AG04450 (cell line): ENCODE results near the gene GABBR2. TPM values are rescaled to one million over a fixed set of nuclear protein-coding genes. Genes with fewer than 3 reads are reported as not detected.

Experiments used
- CTCF ChIA-PET: fragments of 300-600, 350-600 bp; formaldehyde crosslinking; extraction: SDS; loops from one replicate; lab custom pipeline; 2022; ENCODE audit warnings: antibody characterized with exemption, inconsistent platforms; lab: Charles Lee
- POLR2A ChIA-PET: fragments of 350-600 bp; formaldehyde crosslinking; extraction: SDS; loops from one replicate; lab custom pipeline; 2021; ENCODE audit warnings: antibody characterized with exemption, inconsistent platforms; lab: Yijun Ruan, JAX
- DNase-seq: peaks from one replicate; pipeline ENCODE4 v3.0.0-alpha.2; 2011; ENCODE audit warnings: low read depth, low spot score
- H3K27ac ChIP-seq: one replicate; pipeline ENCODE4 v1.5.1; 2012; ENCODE audit warnings: low read depth, low read length, control low read depth
- H3K27me3 ChIP-seq: one replicate; pipeline ENCODE4 v1.6.0; 2012; ENCODE audit warnings: low read length; ENCODE audit not compliant: control insufficient read depth, insufficient read depth
- H3K4me3 ChIP-seq: 2 replicates; pipeline ENCODE4 v1.5.1; 2011; ENCODE audit warnings: mild to moderate bottlenecking, low read depth, low read length, control low read depth
- H3K9me3 ChIP-seq: 2 replicates; pipeline ENCODE4 v1.5.1; 2012; ENCODE audit warnings: low read length; ENCODE audit not compliant: control insufficient read depth, insufficient read depth
- CTCF ChIP-seq: IDR thresholded peaks from 2 replicates; pipeline ENCODE4 v1.5.1; 2011; ENCODE audit warnings: low read depth, low read length, control low read depth, inconsistent platforms
- polyA plus RNA-seq: library from polyadenylated mRNA; depleted of rRNA; stranded (reverse); fragments of >200 nt; gene quantifications from 2 replicates; pipeline ENCODE4 v1.2.3, GENCODE V29; 2011

GABBR2 gene
- polyA plus RNA-seq, 1 experiment = 2.4 TPM

- H3K9me3 ChIP-seq = no peaks in the 10 kb centered on the region
- POLR2A ChIA-PET = no interaction called here
- DNase-seq = no peak
- no peak overlapping the region for H3K27ac ChIP-seq
- CTCF ChIA-PET = interaction anchor here (1.4 kb wide), 1 partner anchor 418 kb away, joined by 5 read pairs; no protein-coding TSS in a partner anchor
- no peak for TF ChIP-seq CTCF
- H3K4me3 ChIP-seq = no peak overlapping the region
- H3K27me3 ChIP-seq = no peaks in the 10 kb centered on the region
Measured at GRCh38 chr9:98357921-98358535, 350.7 kb downstream of the GABBR2 start.

GRCh38 chr9:98356953-98357690, 351.6 kb downstream of the GABBR2 start:
- Histone ChIP-seq H3K27ac (peak overlapping the region; percentile 12), H3K4me3 (no peak overlapping the region), H3K27me3 (no peaks in the 10 kb centered on the region), H3K9me3 (no peaks in the 10 kb centered on the region; the same call in 1 of the 2 replicates)
- peak; percentile 16 for DNase-seq
- POLR2A ChIA-PET = interaction anchor here (0.7 kb wide), 1 partner anchor 342 kb away, joined by 3 read pairs; no protein-coding TSS in a partner anchor
- CTCF ChIA-PET = interaction anchor here (1.4 kb wide), 1 partner anchor 419 kb away, joined by 5 read pairs; no protein-coding TSS in a partner anchor
- no peak for TF ChIP-seq CTCF

- no peak overlapping the region for H3K27ac ChIP-seq
- no peak for DNase-seq
- ChIA-PET POLR2A (no interaction called here), CTCF (no interaction called here)
- no peaks in the 10 kb centered on the region for H3K27me3 ChIP-seq
- H3K4me3 ChIP-seq = no peak overlapping the region
- TF ChIP-seq CTCF = no peak
- no peaks in the 10 kb centered on the region; the same call in 1 of the 2 replicates for H3K9me3 ChIP-seq
Measured at GRCh38 chr9:98356326-98356725, 352.4 kb downstream of the GABBR2 start.

GRCh38 chr9:98351370-98351769, 357.4 kb downstream of the GABBR2 start:
- POLR2A ChIA-PET = no interaction called here
- no peak overlapping the region for H3K4me3 ChIP-seq
- H3K27ac ChIP-seq = no peak overlapping the region
- no peak for TF ChIP-seq CTCF
- CTCF ChIA-PET = interaction anchor here (1.6 kb wide), 1 partner anchor 12 kb away, joined by 4 read pairs; no protein-coding TSS in a partner anchor
- DNase-seq = no peak
- no peaks in the 10 kb centered on the region; the same call in 1 of the 2 replicates for H3K9me3 ChIP-seq
- H3K27me3 ChIP-seq = no peaks in the 10 kb centered on the region

GRCh38 chr9:98347642-98348041, 361.1 kb downstream of the GABBR2 start:
- no peak overlapping the region for H3K4me3 ChIP-seq
- CTCF ChIA-PET = no interaction called here
- H3K9me3 ChIP-seq = no peaks in the 10 kb centered on the region; the same call in 1 of the 2 replicates
- H3K27me3 ChIP-seq = no peaks in the 10 kb centered on the region
- POLR2A ChIA-PET = no interaction called here
- TF ChIP-seq CTCF = no peak
- DNase-seq = no peak
- H3K27ac ChIP-seq = no peak overlapping the region
